HG03103 (cell line): Measurements from ENCODE around the gene EPDR1.

ENCODE experiments used
- ATAC-seq: cut with Tn5 transposase; IDR thresholded peaks from one replicate; pipeline ENCODE4 v1.9.1; 2021; ENCODE audit warnings: low read depth; ENCODE audit not compliant: unreplicated experiment

Gene EPDR1

GRCh38 chr7:37973915-37974314 is 53.5 kb downstream of the EPDR1 start:
- ATAC-seq = no peak

DNA sequence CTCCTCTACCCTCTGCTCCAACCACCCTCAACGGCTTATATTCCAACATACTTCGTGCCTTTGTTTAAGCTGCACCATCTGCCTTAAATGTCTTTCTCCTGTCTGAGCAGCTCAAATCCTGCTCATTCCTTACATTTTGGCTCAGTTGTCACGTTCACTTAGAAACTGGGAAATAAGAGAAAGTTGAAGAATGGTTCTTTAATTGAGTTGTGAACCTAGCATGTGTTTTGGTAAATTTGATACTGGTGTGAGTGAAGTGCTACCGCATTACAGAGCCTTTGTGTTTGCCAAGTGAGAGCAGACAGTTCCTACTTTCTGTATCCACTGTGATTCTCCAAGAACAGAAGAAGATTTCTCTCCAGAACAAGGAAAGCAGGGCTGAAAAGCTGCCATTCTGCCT is 54.3 kb downstream of the EPDR1 start:
- ATAC-seq = no peak

DNA sequence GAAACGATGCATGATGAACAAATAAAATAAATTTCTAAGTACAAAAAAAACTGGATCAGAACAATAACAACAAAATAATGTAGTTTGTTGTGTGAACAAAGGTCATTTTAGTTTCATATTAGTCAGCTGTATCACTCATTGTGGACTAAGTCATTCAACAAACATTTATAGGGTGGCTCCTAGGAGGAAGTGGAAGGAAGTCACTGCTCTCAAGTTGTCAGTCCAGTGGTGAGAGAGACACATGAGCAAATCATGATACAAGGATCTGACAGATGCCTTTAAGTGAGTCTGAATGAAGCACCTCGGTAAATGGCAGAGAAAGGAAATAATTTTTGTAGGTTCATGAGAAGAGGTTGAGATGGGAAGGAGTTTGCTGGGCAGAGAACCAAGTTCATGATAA is 56.8 kb downstream of the EPDR1 start:
- no peak for ATAC-seq

DNA sequence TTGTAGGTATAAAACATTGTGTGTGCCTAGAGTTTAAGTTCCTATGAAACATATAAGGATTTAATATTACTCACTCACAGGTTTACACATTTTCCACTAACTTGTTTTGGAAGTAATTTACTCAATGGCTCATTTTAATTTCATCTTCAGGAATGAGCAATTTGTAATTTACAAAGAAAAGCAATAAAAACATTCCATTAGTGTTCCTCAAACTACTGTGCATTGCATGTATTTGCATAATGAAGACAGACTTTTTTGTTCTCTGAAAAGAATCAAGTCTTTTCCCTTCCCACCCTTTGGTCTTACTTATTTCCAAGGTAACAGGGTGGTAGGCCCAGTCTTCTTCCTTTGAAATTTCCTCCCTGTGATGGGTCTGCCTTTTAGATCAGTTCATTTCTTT is 61.2 kb downstream of the EPDR1 start:
- ATAC-seq = no peak

DNA sequence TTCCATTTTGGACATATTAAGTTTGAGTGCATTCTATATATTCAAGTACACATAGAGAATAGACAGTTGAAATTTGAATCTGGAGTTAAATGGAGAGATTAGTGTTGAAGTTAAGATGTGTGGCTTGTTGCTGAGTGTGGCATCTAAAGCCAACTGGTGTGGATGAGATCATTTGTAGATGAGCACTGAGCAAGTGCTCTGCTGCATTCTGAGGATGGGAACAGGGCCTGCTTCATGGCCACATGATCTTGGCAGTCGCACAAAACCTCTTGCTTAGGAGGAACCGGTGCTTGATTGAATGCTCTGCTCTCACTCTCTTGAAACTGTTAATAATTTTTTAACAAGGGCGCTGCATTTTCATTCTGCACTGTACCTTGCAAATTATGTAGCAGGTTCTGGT is 62.0 kb downstream of the EPDR1 start:
- ATAC-seq = no peak

DNA sequence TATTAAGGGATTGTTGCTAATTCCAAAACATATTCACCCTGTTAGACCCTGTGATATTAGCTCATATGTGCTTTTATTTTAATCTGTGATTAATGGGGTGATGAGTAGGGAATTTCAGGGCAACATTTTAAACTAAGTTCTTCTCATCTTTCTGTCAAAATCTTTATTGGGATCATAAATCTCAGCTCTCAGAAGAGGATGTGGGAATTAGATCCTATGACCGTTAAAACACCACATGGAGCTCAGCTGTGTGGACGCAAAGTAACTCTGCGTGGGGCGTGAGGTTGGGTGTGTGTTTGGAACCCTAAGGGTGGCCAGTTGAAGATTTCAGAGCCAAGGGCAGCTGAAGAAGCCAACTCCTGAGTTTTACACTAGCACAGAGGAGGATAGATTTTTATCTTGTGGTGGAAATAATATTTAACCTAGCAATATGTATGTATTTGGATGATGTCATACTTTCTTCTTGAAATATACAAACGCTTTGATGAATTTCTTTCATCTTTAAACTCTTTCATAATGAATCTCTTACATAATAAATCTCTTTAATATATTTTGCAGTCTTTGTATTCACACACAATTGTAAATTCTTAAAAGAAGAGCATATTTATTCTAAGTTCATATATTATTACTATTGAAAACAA is 64.4 kb downstream of the EPDR1 start:
- no peak for ATAC-seq

DNA sequence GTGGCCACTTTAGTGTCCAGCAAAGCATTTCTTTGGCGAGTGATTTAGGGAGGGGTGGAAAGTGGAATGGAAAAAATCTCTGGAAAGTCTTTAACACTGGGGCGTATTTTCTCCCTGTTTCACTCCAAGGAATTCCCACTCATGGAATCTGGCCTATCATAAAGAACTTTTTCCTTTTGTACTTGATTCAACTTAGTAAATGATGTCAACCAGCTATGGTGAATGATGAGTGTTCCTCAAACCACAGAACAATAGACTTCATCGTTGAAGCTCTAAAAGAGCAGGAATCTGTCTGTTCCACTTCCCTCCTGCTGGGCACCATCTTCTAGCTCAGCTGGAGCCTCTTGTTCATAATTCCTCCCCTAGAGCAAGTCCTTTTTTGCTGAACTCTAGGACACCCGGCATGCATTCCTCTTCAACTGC is 66.5 kb downstream of the EPDR1 start:
- ATAC-seq = no peak

- no peak for ATAC-seq
Observed at GRCh38 chr7:37987732-37988131, 67.3 kb downstream of the EPDR1 start.

- ATAC-seq = no peak
Observed at GRCh38 chr7:37988721-37989650, 68.5 kb downstream of the EPDR1 start.

DNA sequence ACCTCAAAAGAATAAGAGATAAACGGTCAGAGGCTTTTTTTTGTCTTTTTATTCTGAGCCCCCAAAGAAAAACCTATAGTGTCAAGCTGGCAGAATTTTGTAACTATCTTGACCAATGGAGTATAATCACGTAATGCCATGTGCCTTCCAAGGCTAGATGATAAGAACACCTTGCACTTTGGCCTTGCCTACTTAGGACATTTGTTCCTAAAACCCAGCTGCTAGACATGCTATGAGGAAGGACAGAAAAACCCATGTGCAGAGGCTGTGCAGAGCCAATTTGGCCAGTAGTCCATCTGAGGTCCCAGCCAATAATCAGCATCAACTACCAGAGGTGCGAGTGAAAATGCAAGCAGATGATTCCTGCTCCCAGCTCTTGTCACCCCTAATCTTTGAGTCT is 69.9 kb downstream of the EPDR1 start:
- ATAC-seq = no peak

- ATAC-seq = no peak
Observed at GRCh38 chr7:37993060-37993501, 72.6 kb downstream of the EPDR1 start.

- ATAC-seq = no peak
Observed at GRCh38 chr7:37999673-38000072, 79.2 kb downstream of the EPDR1 start.

DNA sequence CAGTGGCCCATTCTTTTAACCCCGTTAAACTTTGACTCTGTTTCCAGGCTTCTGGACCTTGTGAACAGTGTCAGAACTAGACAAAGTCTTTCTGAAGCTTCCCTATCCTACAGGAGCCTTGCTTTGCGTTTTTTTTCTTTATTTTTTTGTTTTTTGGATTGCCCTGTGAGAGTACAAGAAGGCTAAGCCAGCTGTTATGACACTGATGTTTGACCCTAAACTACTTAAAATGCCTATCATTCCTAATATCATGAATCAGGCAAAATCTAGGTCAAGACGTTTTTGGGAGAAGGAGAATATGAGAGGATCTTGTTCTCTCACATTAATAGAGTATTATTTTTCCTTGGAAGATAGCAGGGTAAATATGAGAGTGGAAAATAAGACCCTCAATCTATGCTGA is 79.8 kb downstream of the EPDR1 start:
- ATAC-seq = no peak
